Heart left ventricle (tissue), 16 donors: Measurements from ENCODE around the gene MEFV. TPM values are rescaled to one million over a fixed set of nuclear protein-coding genes. Genes with fewer than 3 reads are reported as not detected.

Experiments used
- ATAC-seq, 4 donors: fragments of 200-7000 bp; cut with Tn5 transposase; one replicate each; pipeline ENCODE4 v1.9.1; 2020 to 2022; ENCODE audit warnings: moderate library complexity in 4 of 4, mild to moderate bottlenecking in 3 of 4, moderate number of reproducible peaks in 1 of 4
- DNase-seq, 5 donors: peaks; one replicate each; pipeline ENCODE4 v3.0.0-alpha.2; 2020
- H3K27ac ChIP-seq, 12 donors: fragments of 200-600 bp; sonication (generic) in 4 of 12; one replicate each; pipeline versions ENCODE4 v1.5.0 to v1.8.0; 2016 to 2022; ENCODE audit warnings: mild to moderate bottlenecking in 2 of 12
- H3K27me3 ChIP-seq, 9 donors: fragments of 200-600 bp; sonication (generic) in 2 of 9; one replicate each; pipeline versions ENCODE4 v1.5.1 to v1.8.0; 2016 to 2022; ENCODE audit warnings: mild to moderate bottlenecking in 3 of 9
- H3K36me3 ChIP-seq, 9 donors: fragments of 200-600 bp; sonication (generic) in 2 of 9; one replicate each; pipeline versions ENCODE4 v1.5.0 to v1.8.0; 2018 to 2022; ENCODE audit warnings: mild to moderate bottlenecking in 2 of 9
- H3K4me1 ChIP-seq, 12 donors: fragments of 200-600 bp; sonication (generic) in 4 of 12; one replicate each; pipeline versions ENCODE4 v1.5.0 to v1.8.0; 2016 to 2022; ENCODE audit warnings: mild to moderate bottlenecking in 3 of 12
- H3K4me3 ChIP-seq, 12 donors: fragments of 200-600 bp; sonication (generic) in 4 of 12; one replicate each; pipeline versions ENCODE4 v1.5.0 to v1.8.0; 2017 to 2022; ENCODE audit warnings: mild to moderate bottlenecking in 9 of 12, moderate library complexity in 4 of 12
- H3K9me3 ChIP-seq, 12 donors: fragments of 200-600 bp; sonication (generic) in 4 of 12; one replicate each; pipeline versions ENCODE4 v1.5.0 to v1.8.0; 2016 to 2022; ENCODE audit warnings: mild to moderate bottlenecking in 1 of 12
- POLR2A ChIP-seq, 2 donors: fragments of 450-650 bp; IDR thresholded peaks; one replicate each; pipeline ENCODE4 v1.6.1; 2017; ENCODE audit warnings: antibody characterized with exemption in 2 of 2, mild to moderate bottlenecking in 2 of 2, moderate library complexity in 2 of 2
- WGBS, 4 donors: extraction: QIAGEN DNeasy Blood & Tissue Kit in 2 of 4; methylation state at CpG; one replicate each; pipeline versions ENCODE4 v1.1.5 to v1.1.7; 2013 to 2018; 5-methylcytosine and 5-hydroxymethylcytosine counted together
- intact Hi-C, 10 donors: fragments of 100-400 bp; cut with DNase I; formaldehyde crosslinking; loops; one replicate each; pipeline versions ENCODE4 v1.11.1 to v1.14.2; 2022
- polyA plus RNA-seq, 2 donors: library from polyadenylated mRNA; stranded (reverse); fragments of 200-250 nt; gene quantifications; one replicate each; pipeline ENCODE4 v1.2.3, GENCODE V29; 2013
- total RNA-seq, 9 donors: library from RNA; depleted of rRNA in 2 of 9; stranded (reverse); fragments of >200 nt in 2 of 9; fragmentation: NEBNext Ultra II Directional in 3 of 9; extraction: Animal tissue kit (Norgen Biotek cat#: 25700) in 3 of 9; gene quantifications; one replicate each; pipeline versions ENCODE4 v1.1.0 to v1.2.4, GENCODE V29; 2016 to 2023
- TF ChIP-seq, protein P1 (sequence below), 12 donors: fragments of 200-600 bp; sonication (generic) in 4 of 12; IDR thresholded peaks; one replicate each; pipeline versions ENCODE4 v1.5.0 to v1.8.0; 2018 to 2022; ENCODE audit warnings: antibody characterized with exemption in 12 of 12, mild to moderate bottlenecking in 5 of 12
- donor health status: ischemic (EF 13 %, LVEDD 7.1; RV severe dilation, severe dysfunction).
- donor health status: healthy with polysubstance abuse.
- donor health status: DM: no; HTN: yes; CAD: no.
- donor health status: DM: no; HTN: no; CAD: no.
- donor health status: ischemic (EF 25% LVEDD 6.9; RV normal size, moderate dysfunction).
- donor health status: ischemic (EF 25% LVEDD 5.7; RV mildly dilated, moderate dysfunction).
- donor health status: healthy.
- donor health status: DM: yes; HTN: yes; CAD: no.
- donor health status: ischemic (EF 35%, LVEDD 5.7; RV mildly dilated, moderate dysfunction).
- donor health status: nonischemic (EF 11% LVEDD 7.7; RV severe dilation, severe dysfunction).
- donor health status: DM: yes; HTN: yes; CAD: no.
- donor health status: PGD.
- donor health status: ischemic (EF 29% LVEDD 5.4; RV normal size, mild dysfunction).
- donor health status: nonischemic (EF 23%, LVEDD 6.1; RV moderate dilation, normal function).

MEFV gene
- total and polyA plus RNA-seq, 11 donors: 0.23 to 4.3 (median 0.75) TPM

DNA sequence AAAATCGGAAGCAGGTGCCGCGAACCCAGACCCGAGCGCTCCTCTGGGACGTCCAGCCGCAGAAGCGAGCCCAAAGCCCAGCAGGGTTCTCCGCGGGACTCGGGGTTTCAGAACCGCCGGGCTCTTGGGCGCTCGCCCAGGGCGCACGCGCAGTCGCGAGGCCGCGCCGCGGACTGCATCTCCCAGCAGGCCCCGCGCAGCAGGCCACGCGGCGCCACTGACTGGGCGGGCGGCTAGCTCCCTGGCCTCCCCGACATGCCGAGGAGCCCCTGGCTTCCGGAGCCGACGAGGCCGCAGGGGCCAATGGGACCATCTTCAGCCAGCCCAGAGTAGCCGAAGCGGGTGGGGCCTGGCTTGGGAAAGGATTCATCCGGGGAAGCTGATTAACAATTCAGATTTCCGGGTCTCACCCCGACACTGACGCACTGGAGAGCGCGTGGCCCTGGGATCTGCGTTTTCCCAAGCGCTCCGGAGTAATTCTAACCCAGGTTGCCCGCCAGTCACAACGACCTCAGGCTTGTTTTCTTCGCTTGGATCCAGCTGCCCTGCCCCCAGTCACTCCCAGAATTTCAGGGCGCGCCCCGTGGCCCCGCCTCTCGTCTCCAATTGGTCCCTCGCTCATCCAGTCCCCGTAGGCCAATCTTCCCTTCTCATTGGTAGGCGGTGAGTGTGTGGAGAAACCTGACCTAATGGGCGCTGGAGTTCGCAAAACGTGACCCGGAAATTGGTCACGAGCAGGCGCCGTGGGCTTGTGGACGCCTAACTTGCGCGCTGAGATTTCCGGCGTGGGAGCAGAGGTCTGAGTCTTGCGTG, 26.5 kb upstream of the MEFV start, which contains the start of gene ZNF263:
ZNF263 (plus strand) TSS at position 762 of the 813 bp plus-strand sequence. CDS start 328 bp downstream, outside the sequence.
- intact Hi-C loops: loop anchor here in 8 of 10 donors (1.0 to 10.0 kb wide), 11 partner anchors 18 to 222 kb away; partner anchors contain the start of genes CLUAP1 (in 3 of the 8), TIGD7 (in 2 of the 8), ZNF200 (in 2 of the 8) and ZNF75A (in 2 of the 8)
- Histone ChIP-seq H3K27me3 (no peaks in the 10 kb centered on the region), H3K9me3 (peaks cover 0 to 34% (median 12%) of the 10 kb centered on the region in 12 donors), H3K36me3 (peaks cover 0 to 33% (median 21%) of the 10 kb centered on the region in 9 donors), H3K27ac (peak within 1 kb of the TSS; percentile 98 to 100 (median 99)), H3K4me1 (peaks cover 0 to 30% (median 24%) of the 10 kb centered on the region in 12 donors), H3K4me3 (peak within 1 kb of the TSS; percentile 75 to 99 (median 94))
- WGBS, 4 donors: 0 to 2% (median 0%) methylated on average over 21 to 72 of the region's 72 CpGs
- DNase-seq: peak; percentile 96 to 98 (median 96)
- TF ChIP-seq, protein P1, sequence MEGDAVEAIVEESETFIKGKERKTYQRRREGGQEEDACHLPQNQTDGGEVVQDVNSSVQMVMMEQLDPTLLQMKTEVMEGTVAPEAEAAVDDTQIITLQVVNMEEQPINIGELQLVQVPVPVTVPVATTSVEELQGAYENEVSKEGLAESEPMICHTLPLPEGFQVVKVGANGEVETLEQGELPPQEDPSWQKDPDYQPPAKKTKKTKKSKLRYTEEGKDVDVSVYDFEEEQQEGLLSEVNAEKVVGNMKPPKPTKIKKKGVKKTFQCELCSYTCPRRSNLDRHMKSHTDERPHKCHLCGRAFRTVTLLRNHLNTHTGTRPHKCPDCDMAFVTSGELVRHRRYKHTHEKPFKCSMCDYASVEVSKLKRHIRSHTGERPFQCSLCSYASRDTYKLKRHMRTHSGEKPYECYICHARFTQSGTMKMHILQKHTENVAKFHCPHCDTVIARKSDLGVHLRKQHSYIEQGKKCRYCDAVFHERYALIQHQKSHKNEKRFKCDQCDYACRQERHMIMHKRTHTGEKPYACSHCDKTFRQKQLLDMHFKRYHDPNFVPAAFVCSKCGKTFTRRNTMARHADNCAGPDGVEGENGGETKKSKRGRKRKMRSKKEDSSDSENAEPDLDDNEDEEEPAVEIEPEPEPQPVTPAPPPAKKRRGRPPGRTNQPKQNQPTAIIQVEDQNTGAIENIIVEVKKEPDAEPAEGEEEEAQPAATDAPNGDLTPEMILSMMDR (IDR thresholded peaks at IDR 0.05): no peak
- no peak for TF ChIP-seq POLR2A (IDR thresholded peaks at IDR 0.05)
- ATAC-seq: peak; percentile 96 to 98 (median 96)

DNA sequence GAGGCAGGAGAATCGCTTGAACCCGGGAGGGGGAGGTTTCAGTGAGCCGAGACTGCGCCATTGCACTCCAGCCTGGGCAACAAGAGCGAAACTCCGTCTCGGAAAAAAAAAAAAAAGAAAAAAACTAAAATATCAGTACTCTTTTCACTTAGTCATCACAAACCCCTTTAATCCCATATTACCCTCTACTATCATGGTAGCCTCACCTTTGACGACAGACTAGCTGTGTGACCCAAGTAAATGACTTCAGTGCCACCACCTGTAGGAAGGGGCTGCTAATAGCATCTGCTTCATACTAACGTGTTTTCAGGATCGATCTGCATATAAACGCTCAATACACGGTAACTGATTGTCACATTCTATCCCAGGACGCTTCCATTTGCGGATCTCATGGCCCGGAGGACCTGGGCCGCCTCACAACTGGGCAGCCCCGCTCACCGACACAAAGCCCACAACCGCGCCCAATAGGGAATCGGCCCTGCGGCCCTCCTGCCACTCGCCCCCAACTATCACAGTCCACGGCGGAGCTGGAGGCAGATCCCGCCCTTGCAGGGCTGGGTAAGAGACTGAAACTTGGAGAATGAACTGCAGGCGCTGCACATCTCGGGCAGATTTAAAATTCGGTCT, 25.8 kb upstream of the MEFV start:
- Histone ChIP-seq H3K9me3 (peaks cover 0 to 27% (median 9%) of the 10 kb centered on the region in 12 donors), H3K4me3 (peak overlapping the region; percentile 52 to 99 (median 94)), H3K36me3 (peaks cover 0 to 26% (median 17%) of the 10 kb centered on the region in 9 donors), H3K27ac (peak overlapping the region; percentile 98 to 100 (median 99)), H3K4me1 (peaks cover 0 to 30% (median 24%) of the 10 kb centered on the region in 12 donors), H3K27me3 (no peaks in the 10 kb centered on the region)
- WGBS, 4 donors: 10 to 20% (median 15%) methylated on average over 24 to 29 of the region's 29 CpGs
- peak; percentile 5 to 59 (median 34) for ATAC-seq
- TF ChIP-seq POLR2A (IDR thresholded peaks at IDR 0.05): no peak
- TF ChIP-seq, protein P1 (IDR thresholded peaks at IDR 0.05): peak in 1 of 12 donors; percentile 6
- intact Hi-C loops: loop anchor here in 7 of 10 donors (2.0 to 10.0 kb wide), 8 partner anchors 17 to 223 kb away; partner anchors contain the start of genes CLUAP1 (in 3 of the 7), TIGD7 (in 1 of the 7), ZNF200 (in 1 of the 7) and ZNF75A (in 1 of the 7)
- DNase-seq: no peak

DNA sequence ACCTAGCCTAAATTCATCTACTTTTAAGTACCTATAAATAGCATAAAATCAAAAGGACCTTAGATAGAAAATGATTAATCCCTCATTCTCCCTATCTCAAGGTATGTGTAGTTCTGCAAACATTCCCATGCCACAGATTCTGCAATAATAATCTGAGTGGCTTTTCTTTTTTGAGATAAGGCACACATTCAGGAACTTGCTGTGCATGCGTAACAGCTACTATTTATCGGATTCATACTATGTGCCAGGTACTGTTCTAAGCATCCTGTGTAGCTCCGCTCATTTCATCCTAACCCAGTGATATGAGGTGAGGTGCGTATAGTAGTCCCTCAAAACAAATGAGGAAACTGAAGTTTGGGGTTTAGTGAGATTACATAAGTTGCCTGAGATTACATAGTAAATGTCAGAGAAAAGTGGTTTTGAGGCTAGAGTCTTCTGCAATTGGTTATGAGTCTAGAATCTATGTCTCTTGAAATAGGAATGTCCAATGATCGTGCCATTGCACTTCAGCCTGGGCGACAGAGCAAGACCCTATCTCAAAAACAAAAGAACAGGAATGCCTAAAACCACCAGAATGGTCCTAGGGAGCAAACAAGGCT, 24.9 kb upstream of the MEFV start:
- peaks cover 0 to 22% (median 2%) of the 10 kb centered on the region in 12 donors for H3K9me3 ChIP-seq
- DNase-seq (no peak), ATAC-seq (no peak)
- no peak for TF ChIP-seq POLR2A (IDR thresholded peaks at IDR 0.05)
- TF ChIP-seq, protein P1 (IDR thresholded peaks at IDR 0.05): no peak
- peaks cover 0 to 17% (median 9%) of the 10 kb centered on the region in 9 donors for H3K36me3 ChIP-seq
- intact Hi-C loops: loop anchor here in 7 of 10 donors (5.0 to 10.0 kb wide), 6 partner anchors 47 to 223 kb away; partner anchors contain the start of genes CLUAP1 (in 3 of the 7) and ZNF200 (in 1 of the 7)
- peak overlapping the region in 1 of 12 donors; percentile 98 for H3K4me3 ChIP-seq
- H3K27me3 ChIP-seq: no peaks in the 10 kb centered on the region
- 91 to 94% (median 92%) methylated on average over 6 of the region's 6 CpGs for WGBS, 4 donors
- H3K4me1 ChIP-seq: peaks cover 0 to 30% (median 24%) of the 10 kb centered on the region in 12 donors
- H3K27ac ChIP-seq: no peak overlapping the region
